Measurements from ENCODE around the gene FAM20A.
"Not testable (repeated sequence)": the region's sequence is repeated elsewhere in the genome, so short reads cannot be mapped to it uniquely, and the experiment has no call there.

The FAM20A gene

DNA sequence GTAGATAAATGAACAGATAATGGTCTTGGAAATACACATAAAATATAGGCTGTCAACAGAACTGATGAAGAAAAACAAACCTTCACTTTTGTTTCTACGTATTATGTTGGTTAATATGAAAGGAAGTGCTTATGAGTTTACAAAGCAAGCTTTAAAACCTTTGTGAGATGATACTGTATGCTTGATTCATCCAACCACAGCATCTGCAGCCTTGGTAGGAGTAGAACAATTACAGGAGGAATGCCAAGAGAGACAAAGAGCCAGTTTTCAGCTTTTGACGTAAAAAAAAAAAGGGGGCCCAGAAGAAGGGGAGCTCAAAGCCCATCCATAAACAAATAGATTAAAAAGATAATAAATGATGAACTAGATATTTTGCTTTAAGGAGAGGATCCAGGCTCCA lies 13.3 kb downstream of the FAM20A start:
- no peak for DNase-seq

- DNase-seq, result no peak
Measured at GRCh38 chr17:68587026-68587425, 14.1 kb downstream of the FAM20A start.

DNA sequence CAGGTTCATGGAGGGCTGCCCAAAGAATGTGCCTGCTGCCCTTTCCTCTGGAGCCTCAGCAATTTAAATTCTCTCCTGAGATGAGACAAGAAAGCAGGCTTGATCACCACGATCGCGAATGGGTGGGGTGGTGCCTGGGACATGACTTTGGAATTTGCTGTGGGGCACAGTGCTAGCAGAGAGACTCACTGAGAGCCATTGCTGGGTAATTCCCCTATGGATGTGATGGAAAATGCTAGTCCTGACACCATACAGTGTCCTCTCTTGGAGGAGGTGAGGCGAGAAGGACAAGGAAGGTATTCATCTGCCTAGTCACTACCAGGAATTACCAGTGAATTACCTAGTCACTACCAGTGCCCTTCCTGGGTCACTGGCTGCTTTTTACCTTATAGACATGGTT lies 15.5 kb downstream of the FAM20A start:
- DNase-seq, result no peak

GRCh38 chr17:68584581-68585303 lies 16.4 kb downstream of the FAM20A start:
- no peak for DNase-seq

DNA sequence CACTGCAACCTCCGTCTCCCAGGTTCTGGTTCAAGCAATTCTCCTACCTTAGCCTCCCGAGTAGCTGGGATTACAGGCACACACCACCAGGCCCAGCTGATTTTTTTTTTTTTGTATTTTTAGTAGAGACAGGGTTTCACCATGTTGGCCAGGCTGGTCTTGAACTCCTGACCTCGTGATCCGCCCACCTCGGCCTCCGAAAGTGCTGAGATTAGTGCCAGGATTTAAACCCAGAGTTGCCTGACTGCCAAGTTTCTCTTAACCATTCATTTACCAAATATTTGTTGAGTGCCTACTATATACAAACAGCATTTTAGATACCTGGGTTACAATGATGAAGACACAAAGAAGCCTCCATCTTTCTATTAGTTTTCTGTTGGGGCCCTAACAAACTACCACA lies 18.3 kb downstream of the FAM20A start:
- DNase-seq, result not testable (repeated sequence)

DNA sequence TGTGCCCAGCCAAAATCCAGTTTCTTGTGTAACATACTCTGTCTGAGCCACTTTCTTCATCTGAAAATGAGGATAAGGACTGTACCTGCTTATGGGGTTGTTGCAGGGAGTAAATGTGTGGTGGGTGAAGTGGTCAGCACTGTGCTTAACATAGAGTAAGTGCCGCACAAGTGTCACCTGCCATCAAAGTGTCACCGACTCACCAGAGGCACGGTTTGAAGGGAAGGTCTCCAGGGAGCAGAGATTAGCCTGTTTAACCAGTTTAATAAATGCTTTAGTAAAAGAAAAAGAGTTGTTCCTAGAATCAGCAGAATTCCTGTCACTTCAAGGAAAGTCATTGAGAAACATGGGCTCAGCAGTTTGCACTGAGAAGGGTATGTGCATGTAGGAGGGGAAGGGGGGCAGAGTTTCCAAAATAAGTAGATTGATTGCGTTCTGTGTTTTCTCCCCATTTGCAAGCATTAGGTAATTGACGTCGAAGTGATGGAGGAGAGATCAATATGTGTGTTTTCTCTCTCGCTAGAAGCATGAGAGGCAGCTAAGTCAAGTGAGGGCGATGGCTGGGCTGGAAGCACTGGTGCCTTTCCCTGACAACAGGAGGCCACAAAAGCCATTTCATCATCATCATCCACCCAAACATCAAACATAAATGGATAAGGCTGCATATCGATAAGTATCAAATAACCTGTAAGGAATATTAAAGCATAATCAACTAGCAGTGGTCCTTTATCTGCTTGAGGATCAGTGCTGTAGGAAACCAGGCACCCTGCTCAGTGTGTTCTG lies 19.1 kb downstream of the FAM20A start:
- no peak for DNase-seq

- DNase-seq, result no peak
Measured at GRCh38 chr17:68580236-68580770, 20.9 kb downstream of the FAM20A start.

GRCh38 chr17:68579194-68579927 lies 21.8 kb downstream of the FAM20A start:
- DNase-seq, result no peak

- no peak for DNase-seq
Measured at GRCh38 chr17:68578236-68578635, 22.9 kb downstream of the FAM20A start.

GRCh38 chr17:68577497-68577821 lies 23.7 kb downstream of the FAM20A start:
- no peak for DNase-seq

DNA sequence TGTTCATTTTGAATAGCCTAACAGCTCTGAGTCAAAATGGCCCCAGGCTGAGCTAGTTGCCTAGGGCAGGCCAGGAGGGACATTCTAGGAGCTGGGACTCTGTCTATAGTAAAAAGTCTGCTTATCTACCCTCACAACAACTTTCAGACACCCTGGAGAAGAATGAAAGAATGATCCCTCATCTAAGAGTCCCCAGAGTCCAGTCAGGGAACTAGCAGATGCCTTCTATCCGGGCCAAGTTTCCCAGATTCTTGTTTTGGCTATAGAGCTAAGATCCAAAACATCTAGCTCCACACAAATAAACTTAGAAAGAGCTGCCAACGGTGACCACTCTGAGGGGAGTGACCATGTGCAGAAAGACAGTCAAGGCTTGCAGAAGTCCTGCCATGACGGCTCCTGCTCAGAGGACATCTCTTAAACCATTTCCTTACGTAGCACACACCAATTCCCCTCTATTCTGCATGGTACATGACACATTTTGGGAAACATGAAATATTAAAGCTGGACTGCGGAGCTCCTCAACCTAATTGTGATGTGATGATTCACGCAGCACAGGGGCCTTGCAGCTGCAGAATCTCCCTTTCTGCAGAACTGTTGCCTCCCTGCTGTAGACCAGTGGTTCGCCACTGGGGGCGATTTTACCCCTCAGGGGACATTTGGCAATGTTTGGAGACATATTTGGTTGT lies 24.2 kb downstream of the FAM20A start:
- no peak for DNase-seq

GRCh38 chr17:68576137-68576536 lies 25.0 kb downstream of the FAM20A start:
- no peak for DNase-seq

DNA sequence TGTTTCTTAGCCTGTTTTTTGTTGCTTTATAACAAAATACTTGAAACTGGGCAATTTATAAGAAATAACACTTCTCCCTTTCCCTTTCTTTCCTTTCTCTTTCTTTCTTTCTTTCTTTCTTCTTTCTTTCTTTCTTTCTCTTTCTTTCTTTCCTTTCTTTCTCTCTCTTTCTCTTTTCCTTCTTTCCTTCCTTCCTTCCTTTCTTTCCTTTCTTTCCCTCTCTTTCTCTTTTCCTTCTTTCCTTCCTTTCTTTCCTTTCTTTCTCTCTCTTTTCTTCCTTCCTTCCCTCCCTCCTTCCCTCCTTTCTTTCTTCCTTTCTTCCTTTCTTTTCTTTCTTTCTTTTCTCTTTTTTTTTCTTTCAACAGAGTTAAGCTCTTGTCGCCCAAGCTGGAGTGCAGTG lies 27.8 kb downstream of the FAM20A start:
- DNase-seq, result no peak

DNA sequence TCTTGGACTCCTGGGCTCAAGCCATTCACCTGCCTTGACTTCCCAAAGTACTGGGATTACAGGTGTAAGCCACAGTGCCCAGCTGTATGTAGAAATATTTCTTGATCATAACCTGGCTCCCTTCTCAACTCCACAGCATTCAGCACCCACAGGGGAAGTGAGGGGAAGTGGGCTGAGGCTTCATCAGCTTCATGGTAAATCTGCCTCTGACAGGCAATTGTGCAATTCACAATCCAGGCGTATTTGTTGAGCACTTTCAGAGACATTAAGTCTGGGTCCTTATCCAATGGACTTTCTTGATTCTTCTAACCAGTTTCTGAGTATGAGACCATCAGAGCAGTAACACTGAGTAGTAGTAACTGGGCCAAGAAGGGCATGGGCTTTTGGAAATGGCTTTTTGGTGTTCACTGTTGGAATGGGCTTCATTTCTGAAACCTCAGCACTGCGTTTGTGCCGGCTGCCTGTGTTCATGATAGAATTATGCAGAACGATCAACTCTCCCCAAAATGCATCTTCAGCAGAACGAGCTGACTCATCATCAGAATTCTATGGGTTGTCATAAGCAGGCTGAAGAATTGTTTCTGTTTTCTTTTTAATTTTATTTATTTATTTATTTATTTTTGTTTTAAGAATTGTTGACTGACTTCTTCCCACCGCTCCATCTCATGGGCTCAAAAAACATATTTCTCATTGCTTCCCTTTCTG lies 28.9 kb downstream of the FAM20A start:
- DNase-seq, result no peak

DNA sequence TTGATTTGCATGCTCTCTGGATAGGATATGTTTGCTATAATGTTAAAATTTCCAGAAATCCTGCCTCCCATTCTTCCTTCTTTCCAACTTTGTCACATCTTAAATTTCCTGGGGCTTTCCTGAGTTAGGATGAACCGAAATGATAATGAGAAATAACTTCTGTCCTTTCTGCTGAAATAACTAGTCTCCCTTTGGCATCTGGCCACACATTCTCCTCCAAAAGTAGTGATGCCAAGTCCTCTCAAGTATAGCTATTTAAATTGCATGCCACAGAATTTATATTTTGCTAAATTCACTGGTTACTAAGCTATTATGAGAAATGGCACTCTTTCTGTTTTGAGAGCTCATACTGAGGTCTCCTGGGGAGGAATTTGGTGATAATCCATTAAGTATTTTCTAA lies 30.6 kb downstream of the FAM20A start:
- DNase-seq, result no peak

GRCh38 chr17:68569346-68569745 lies 31.8 kb downstream of the FAM20A start:
- no peak for DNase-seq

DNA sequence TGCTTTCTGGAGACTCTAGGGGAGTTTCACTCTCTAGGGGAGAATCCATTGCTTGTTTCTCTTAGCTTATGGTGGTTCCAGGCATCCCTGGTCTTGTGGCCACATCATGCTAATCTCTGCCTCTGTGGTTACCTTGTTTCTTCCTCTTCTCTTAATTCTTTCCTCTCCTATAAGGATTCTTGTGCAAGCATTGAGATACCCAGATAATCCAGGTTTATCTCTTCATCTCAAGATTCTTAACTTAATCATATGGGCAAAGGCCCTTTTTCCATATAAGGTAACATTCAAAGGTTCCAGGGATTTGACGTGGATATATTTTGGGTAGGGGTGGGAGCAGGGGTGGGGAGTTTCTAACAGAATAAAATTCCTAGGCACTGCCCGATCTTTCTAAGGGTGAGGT lies 32.6 kb downstream of the FAM20A start:
- DNase-seq, result no peak

DNA sequence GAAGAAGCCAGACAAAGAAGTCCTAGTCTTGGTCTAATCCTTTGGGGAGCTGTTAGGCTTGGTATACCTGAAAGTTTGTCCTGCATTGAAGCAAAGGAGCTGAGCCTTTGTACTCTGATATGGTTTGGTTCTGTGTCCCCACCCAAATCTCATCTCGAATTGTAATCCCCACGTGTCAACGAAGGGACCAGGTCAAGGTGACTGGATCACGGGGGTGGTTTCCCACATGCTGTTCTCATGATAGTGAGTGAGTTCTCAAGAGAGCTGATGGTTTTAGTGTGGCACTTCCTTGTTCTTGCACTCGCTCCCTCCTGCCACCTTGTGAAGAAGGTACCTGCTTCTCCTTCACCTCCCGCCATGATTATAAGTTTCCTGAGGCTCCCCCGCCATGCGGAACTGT lies 33.6 kb downstream of the FAM20A start:
- no peak for DNase-seq

- DNase-seq, result no peak
Measured at GRCh38 chr17:68567035-68567434, 34.1 kb downstream of the FAM20A start.

GRCh38 chr17:68566442-68566738 lies 34.8 kb downstream of the FAM20A start:
- no peak for DNase-seq

GRCh38 chr17:68565661-68566441 lies 35.3 kb downstream of the FAM20A start:
- no peak for DNase-seq
